GM12892 (cell line): ENCODE measurements around the gene BFSP2.

Source experiments
- POLR2A ChIP-seq: IDR thresholded peaks from 2 replicates; pipeline ENCODE4 v1.6.1; 2011; ENCODE audit warnings: low read depth, low read length, control low read depth
- POLR2AphosphoS5 ChIP-seq: IDR thresholded peaks from 2 replicates; pipeline ENCODE4 v1.6.1; 2011; ENCODE audit warnings: low read depth, low read length, control low read depth
- TAF1 ChIP-seq: IDR thresholded peaks from 2 replicates; pipeline ENCODE4 v1.6.1; 2011; ENCODE audit warnings: low read depth, mild to moderate bottlenecking, control low read depth, low read length, borderline replicate concordance

DNA sequence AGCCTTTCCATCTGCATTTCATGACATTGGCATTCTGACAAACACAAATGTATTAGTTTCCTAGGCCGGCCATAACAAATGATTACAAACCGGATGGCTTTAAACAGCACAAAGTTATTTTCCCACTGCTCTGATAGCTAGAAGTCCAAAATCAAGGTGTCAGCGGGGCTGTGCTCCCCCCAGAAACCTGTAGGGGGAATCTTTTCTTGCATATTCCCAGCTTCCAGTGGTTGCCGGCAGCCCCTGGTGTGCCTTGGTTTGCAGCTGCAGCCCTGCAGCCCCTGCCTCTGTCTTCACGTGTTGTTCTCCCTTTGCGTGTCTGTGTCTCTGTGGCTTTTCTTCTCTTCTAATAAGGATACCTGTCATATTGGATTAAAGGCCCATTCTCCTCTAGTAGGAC, 94.6 kb downstream of the BFSP2 start:
- TF ChIP-seq POLR2AphosphoS5: no peak
- no peak for TF ChIP-seq POLR2A
- TF ChIP-seq TAF1: no peak
